Adipocyte (in vitro differentiated cells): ENCODE results near the gene CD96.
"Not testable (repeated sequence)": the region's sequence is repeated elsewhere in the genome, so short reads cannot be mapped to it uniquely, and the experiment has no call there.

Source experiments
- DNase-seq: peaks from one replicate; pipeline ENCODE4 v3.0.0-alpha.2; 2015; ENCODE audit warnings: low read depth
- H3K27me3 ChIP-seq: replicated peaks from 2 replicates; pipeline ENCODE4 v1.7.0; 2013; ENCODE audit warnings: mild to moderate bottlenecking, low read length, moderate library complexity; ENCODE audit not compliant: control insufficient read depth, insufficient read depth
- H3K36me3 ChIP-seq: 2 replicates; pipeline ENCODE4 v1.7.0; 2013; ENCODE audit warnings: low read length, mild to moderate bottlenecking, moderate library complexity; ENCODE audit not compliant: control insufficient read depth, insufficient read depth, severe bottlenecking
- H3K4me1 ChIP-seq: 2 replicates; pipeline ENCODE4 v1.7.0; 2013; ENCODE audit warnings: mild to moderate bottlenecking, low read length, moderate library complexity; ENCODE audit not compliant: control insufficient read depth, insufficient read depth
- H3K4me3 ChIP-seq: 2 replicates; pipeline ENCODE4 v1.7.0; 2013; ENCODE audit warnings: mild to moderate bottlenecking, low read length, moderate library complexity
- H3K9ac ChIP-seq: 2 replicates; pipeline ENCODE4 v1.7.0; 2013; ENCODE audit warnings: mild to moderate bottlenecking, low read length, moderate library complexity
- H3K9me3 ChIP-seq: 2 replicates; pipeline ENCODE4 v1.7.0; 2013; ENCODE audit warnings: mild to moderate bottlenecking, low read length, moderate library complexity; ENCODE audit not compliant: control insufficient read depth

The CD96 gene

GRCh38 chr3:111667170-111667569, 125.2 kb downstream of the CD96 start:
- Histone ChIP-seq H3K9me3 (no peaks in the 10 kb centered on the region), H3K36me3 (no peaks in the 10 kb centered on the region), H3K27me3 (no peaks in the 10 kb centered on the region), H3K4me1 (peaks cover 4% of the 10 kb centered on the region), H3K9ac (no peak overlapping the region), H3K4me3 (no peak overlapping the region)
- DNase-seq, result no peak

- no peaks in the 10 kb centered on the region for H3K9me3 ChIP-seq
These were observed 125.7 kb downstream of the CD96 start for GRCh38 chr3:111667621-111668239.

GRCh38 chr3:111668326-111668725, 126.3 kb downstream of the CD96 start:
- peaks cover 4% of the 10 kb centered on the region for H3K4me1 ChIP-seq
- no peak for DNase-seq
- H3K9ac ChIP-seq, result no peak overlapping the region
- no peak overlapping the region for H3K4me3 ChIP-seq
- H3K9me3 ChIP-seq, result no peaks in the 10 kb centered on the region
- no peaks in the 10 kb centered on the region for H3K27me3 ChIP-seq
- H3K36me3 ChIP-seq, result no peaks in the 10 kb centered on the region

More at GRCh38 chr3:111667621-111668239, 125.7 kb downstream of the CD96 start:
- peak; percentile 36 for DNase-seq
- H3K27me3 ChIP-seq, result no peaks in the 10 kb centered on the region
- H3K9ac ChIP-seq, result peak overlapping the region; percentile 24
- H3K4me1 ChIP-seq, result peaks cover 4% of the 10 kb centered on the region
- H3K4me3 ChIP-seq, result no peak overlapping the region
- H3K36me3 ChIP-seq, result no peaks in the 10 kb centered on the region

- peaks cover 9% of the 10 kb centered on the region for H3K4me1 ChIP-seq
- H3K36me3 ChIP-seq, result no peaks in the 10 kb centered on the region
- no peaks in the 10 kb centered on the region for H3K27me3 ChIP-seq
- no peaks in the 10 kb centered on the region for H3K9me3 ChIP-seq
- peak; percentile 91 for DNase-seq
- H3K9ac ChIP-seq, result peak overlapping the region; percentile 46
- H3K4me3 ChIP-seq, result no peak overlapping the region
These were observed 127.0 kb downstream of the CD96 start for GRCh38 chr3:111668888-111669488.

- H3K27me3 ChIP-seq, result no peaks in the 10 kb centered on the region
- H3K9ac ChIP-seq, result peak overlapping the region; percentile 46
- no peaks in the 10 kb centered on the region for H3K9me3 ChIP-seq
- peak; percentile 70 for DNase-seq
- H3K4me3 ChIP-seq, result no peak overlapping the region
- no peaks in the 10 kb centered on the region for H3K36me3 ChIP-seq
- peaks cover 14% of the 10 kb centered on the region for H3K4me1 ChIP-seq
These were observed 128.1 kb downstream of the CD96 start for GRCh38 chr3:111669926-111670630.

GRCh38 chr3:111672461-111672860, 130.5 kb downstream of the CD96 start:
- not testable (repeated sequence) for H3K4me3 ChIP-seq, H3K36me3 ChIP-seq, DNase-seq, H3K9me3 ChIP-seq, H3K9ac ChIP-seq, H3K27me3 ChIP-seq
- H3K4me1 ChIP-seq, result peaks cover 16% of the 10 kb centered on the region

GRCh38 chr3:111675846-111676210, 133.8 kb downstream of the CD96 start:
- Histone ChIP-seq H3K9me3 (no peaks in the 10 kb centered on the region), H3K4me1 (peaks cover 12% of the 10 kb centered on the region), H3K9ac (no peak overlapping the region), H3K36me3 (no peaks in the 10 kb centered on the region), H3K27me3 (no peaks in the 10 kb centered on the region), H3K4me3 (no peak overlapping the region)
- no peak for DNase-seq

GRCh38 chr3:111676211-111677006, 134.4 kb downstream of the CD96 start:
- no peaks in the 10 kb centered on the region for H3K27me3 ChIP-seq
- no peaks in the 10 kb centered on the region for H3K9me3 ChIP-seq
- no peak for DNase-seq
- no peaks in the 10 kb centered on the region for H3K36me3 ChIP-seq
- peaks cover 12% of the 10 kb centered on the region for H3K4me1 ChIP-seq
- no peak overlapping the region for H3K4me3 ChIP-seq
- H3K9ac ChIP-seq, result no peak overlapping the region

GRCh38 chr3:111677007-111677392, 135.0 kb downstream of the CD96 start:
- Histone ChIP-seq H3K4me1 (peaks cover 12% of the 10 kb centered on the region), H3K9ac (no peak overlapping the region), H3K27me3 (no peaks in the 10 kb centered on the region), H3K9me3 (no peaks in the 10 kb centered on the region), H3K36me3 (no peaks in the 10 kb centered on the region), H3K4me3 (no peak overlapping the region)
- no peak for DNase-seq

GRCh38 chr3:111681661-111682426, 139.8 kb downstream of the CD96 start:
- no peaks in the 10 kb centered on the region for H3K36me3 ChIP-seq

More at GRCh38 chr3:111681661-111682426, 139.8 kb downstream of the CD96 start:
- H3K4me1 ChIP-seq, result no peaks in the 10 kb centered on the region
- no peak overlapping the region for H3K4me3 ChIP-seq
- H3K9ac ChIP-seq, result no peak overlapping the region
- DNase-seq, result no peak
- no peaks in the 10 kb centered on the region for H3K9me3 ChIP-seq
- no peaks in the 10 kb centered on the region for H3K27me3 ChIP-seq
